ENCODE data around the gene S100A6.
"Not testable (repeated sequence)": the region's sequence is repeated elsewhere in the genome, so short reads cannot be mapped to it uniquely, and the experiment has no call there.

S100A6 gene

GRCh38 chr1:153526132-153526543 lies 9.7 kb downstream of the S100A6 start:
- DNase-seq: peak in 1 of 3 donors; percentile 51

GRCh38 chr1:153525088-153525728 lies 10.6 kb downstream of the S100A6 start:
- DNase-seq: peak in 1 of 3 donors; percentile 6

GRCh38 chr1:153522353-153523048 lies 13.3 kb downstream of the S100A6 start:
- not testable (repeated sequence) for DNase-seq

- DNase-seq: not testable (repeated sequence)
These were observed 14.0 kb downstream of the S100A6 start for GRCh38 chr1:153521808-153522207.

- DNase-seq: no peak
These were observed 14.8 kb downstream of the S100A6 start for GRCh38 chr1:153520818-153521476.

GRCh38 chr1:153520137-153520691 lies 15.6 kb downstream of the S100A6 start:
- DNase-seq: not testable (repeated sequence)

- no peak for DNase-seq
These were observed 16.5 kb downstream of the S100A6 start for GRCh38 chr1:153519242-153519641.

GRCh38 chr1:153515504-153516394 lies 20.0 kb downstream of the S100A6 start:
- peak in 1 of 3 donors; percentile 38 for DNase-seq

GRCh38 chr1:153513666-153514065 lies 22.1 kb downstream of the S100A6 start:
- DNase-seq: no peak

- peak in 1 of 3 donors; percentile 18 for DNase-seq
These were observed 22.8 kb downstream of the S100A6 start for GRCh38 chr1:153513023-153513422.

- peak; percentile 80 to 90 (median 84) for DNase-seq
These were observed 24.8 kb downstream of the S100A6 start for GRCh38 chr1:153510984-153511410.

- peak; percentile 46 to 74 (median 67) for DNase-seq
These were observed 25.9 kb downstream of the S100A6 start for GRCh38 chr1:153509729-153510354.

- no peak for DNase-seq
These were observed 26.8 kb downstream of the S100A6 start for GRCh38 chr1:153509036-153509435.

GRCh38 chr1:153507926-153508583 lies 27.7 kb downstream of the S100A6 start:
- DNase-seq: no peak

- no peak for DNase-seq
These were observed 28.9 kb downstream of the S100A6 start for GRCh38 chr1:153506831-153507413.

- no peak for DNase-seq
These were observed 29.4 kb downstream of the S100A6 start for GRCh38 chr1:153506386-153506785.

- no peak for DNase-seq
These were observed 30.2 kb downstream of the S100A6 start for GRCh38 chr1:153505576-153505975.

- no peak for DNase-seq
These were observed 32.0 kb downstream of the S100A6 start for GRCh38 chr1:153503766-153504165.

GRCh38 chr1:153498746-153499145 lies 37.0 kb downstream of the S100A6 start:
- no peak for DNase-seq

- DNase-seq: no peak
These were observed 40.3 kb downstream of the S100A6 start for GRCh38 chr1:153495536-153495935.

GRCh38 chr1:153494976-153495535 lies 40.7 kb downstream of the S100A6 start:
- DNase-seq: peak; percentile 74 to 92 (median 84)

All from suppressor macrophage treated with lipopolysaccharide for 1 hour (primary cell).